Measurements from ENCODE around the gene GNAS-AS1. TPM values are rescaled to one million over a fixed set of nuclear protein-coding genes. Genes with fewer than 3 reads are reported as not detected.
A peak's percentile ranks its signal among the peaks of the same experiment; 100 is the strongest.

Gene GNAS-AS1
- total RNA-seq, 1 experiment from 2014 or later, result 1.0 TPM

DNA sequence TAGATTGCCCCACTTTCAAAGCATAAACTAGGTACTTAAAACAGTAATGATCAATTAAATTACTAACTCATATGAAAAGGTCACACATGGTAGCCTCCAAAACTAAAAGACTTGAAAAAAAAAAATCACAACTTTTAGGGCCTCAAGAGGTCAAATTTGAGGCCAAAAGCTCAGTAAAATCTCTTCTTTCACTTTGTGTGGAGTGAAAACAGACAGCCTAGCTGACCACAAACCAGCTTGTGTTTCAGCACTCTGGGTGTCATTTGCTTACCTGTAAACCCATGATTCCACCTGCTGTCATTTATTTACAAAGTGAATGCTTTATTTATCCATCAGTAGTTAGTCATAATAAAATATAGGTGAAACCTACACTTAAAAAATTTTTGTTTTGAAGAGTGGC is 35.8 kb upstream of the GNAS-AS1 start:
- no peak for DNase-seq (ENCODE audit: low read depth)

GRCh38 chr20:58884966-58885365 is 34.3 kb upstream of the GNAS-AS1 start:
- DNase-seq (ENCODE audit: low read depth), result no peak

DNA sequence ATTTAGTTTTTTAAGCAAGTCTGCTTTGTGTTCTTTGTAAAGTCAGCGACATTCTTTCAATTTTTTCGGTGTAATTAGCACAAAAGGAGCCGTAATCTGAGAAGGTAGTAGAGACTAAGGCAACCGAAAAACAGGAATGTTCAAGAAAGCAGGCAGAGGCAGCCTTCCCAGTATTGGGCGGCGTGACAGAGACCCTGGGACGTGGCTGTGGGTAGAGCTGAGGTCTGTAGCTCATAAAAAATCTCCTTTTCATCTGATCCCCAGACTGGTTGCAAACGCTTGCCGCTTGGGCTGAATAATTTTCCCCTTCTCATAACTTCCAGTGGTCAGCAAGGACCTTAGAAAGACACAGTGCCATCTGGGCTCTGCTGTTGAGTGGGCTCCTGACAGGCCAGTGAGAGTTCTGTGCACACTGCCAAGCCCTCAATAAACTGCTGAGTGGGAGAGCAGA is 32.6 kb upstream of the GNAS-AS1 start:
- peak; percentile 42 for DNase-seq (ENCODE audit: low read depth)

DNA sequence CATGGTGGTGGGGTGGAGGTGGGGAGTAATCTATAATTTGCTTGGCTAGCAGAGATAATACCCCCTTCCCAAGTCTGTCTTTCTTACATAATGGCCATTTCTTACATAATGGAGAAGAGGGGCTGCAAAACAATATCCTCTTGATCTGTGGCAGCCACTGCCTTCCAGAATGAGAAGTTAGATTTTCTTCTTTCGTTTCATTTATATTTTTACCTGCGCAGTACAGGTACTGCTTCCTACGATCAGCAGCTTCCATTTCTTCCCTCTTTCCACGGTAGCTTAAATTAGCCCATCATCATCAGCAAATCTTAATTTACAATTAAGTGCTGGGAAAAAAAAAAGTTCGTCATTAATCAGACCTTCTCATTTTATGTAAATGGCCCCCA is 32.0 kb upstream of the GNAS-AS1 start:
- DNase-seq (ENCODE audit: low read depth), result no peak

- no peak for DNase-seq (ENCODE audit: low read depth)
These were observed 30.5 kb upstream of the GNAS-AS1 start for GRCh38 chr20:58880994-58881752.

- no peak for DNase-seq (ENCODE audit: low read depth)
These were observed 29.7 kb upstream of the GNAS-AS1 start for GRCh38 chr20:58880441-58880840.

DNA sequence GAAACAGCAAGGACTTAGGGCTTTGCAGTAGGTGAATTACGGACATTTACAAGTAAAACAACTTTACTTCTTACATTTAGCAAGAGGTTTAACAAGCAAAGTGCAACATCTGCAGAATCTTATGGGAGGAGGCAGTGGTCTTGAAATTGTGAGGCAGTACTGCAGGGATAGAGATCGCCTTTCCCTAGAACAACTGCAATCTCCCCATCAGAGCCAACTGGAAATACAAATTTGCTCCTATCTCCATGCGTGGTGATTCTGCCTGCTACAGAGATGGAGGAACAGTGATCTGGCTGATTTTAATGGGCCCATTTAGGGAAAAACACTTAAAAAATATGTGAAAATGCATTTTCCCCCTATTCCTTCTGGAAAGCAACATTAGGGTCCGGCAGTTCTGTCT is 27.7 kb upstream of the GNAS-AS1 start:
- DNase-seq (ENCODE audit: low read depth), result no peak

- no peak for DNase-seq (ENCODE audit: low read depth)
These were observed 27.3 kb upstream of the GNAS-AS1 start for GRCh38 chr20:58877976-58878360.

DNA sequence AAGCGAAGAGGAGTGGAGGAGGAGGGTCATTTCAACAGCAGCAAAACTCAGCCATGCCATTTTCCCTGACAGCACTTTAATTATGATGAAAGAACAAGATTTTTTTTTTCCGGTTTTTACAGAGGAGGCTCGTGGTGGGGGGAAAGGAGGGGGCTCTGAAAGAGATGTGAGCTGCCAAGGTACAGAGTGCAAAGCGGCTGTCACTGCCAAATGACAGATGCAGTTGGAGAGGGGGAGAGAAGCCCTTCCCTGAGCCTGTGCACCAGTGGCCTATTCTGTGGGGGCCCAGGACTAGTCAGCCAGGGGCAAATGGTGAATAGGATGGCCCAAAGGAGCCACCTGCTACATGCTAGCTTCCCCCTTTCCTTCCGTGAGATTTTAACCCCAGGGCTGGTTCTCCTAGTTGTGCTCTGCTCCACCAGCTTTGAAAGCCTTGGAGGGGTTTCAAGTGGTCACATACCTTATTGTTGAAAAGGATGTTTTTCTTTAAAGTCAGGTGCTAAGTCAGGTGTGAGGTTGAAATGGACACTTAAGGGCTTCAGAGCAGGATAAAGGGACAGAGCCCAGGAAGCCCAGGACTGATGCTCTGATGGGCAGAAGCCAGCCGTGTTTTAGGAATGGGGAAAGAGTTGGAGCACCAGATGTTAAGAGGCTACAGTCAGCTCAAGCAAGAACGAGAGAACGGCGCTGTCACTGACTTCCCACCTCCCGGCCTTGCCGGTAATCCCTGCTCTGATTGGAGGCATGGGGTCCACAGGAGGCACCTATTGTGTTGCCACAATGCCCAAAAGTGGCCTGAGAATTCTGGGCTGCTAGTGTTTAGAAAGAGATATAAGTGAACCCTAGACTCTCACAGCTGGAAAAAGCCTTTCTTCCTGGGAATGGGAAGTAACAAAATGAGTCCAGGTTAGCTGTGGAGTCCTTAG is 26.6 kb upstream of the GNAS-AS1 start:
- no peak for DNase-seq (ENCODE audit: low read depth)

DNA sequence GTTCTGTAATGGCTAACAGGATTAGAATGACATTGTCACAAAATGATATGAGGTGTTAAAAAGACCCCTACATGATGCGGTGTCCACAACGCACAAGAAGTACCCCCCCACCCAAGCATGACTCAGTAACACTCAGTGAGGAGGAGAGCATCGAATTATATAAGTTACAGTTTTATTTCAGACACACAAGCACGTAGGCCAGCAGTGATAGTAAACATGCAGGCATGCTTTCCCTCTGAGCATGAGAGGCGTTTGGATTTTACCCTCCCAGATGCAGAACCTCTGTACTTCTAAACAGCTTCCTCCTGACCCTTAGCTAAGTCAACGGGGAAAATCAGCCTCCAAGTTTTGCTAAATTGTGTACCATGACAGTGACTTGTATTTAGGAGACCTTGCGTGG is 25.7 kb upstream of the GNAS-AS1 start:
- DNase-seq (ENCODE audit: low read depth), result no peak

GRCh38 chr20:58875541-58876134 is 24.9 kb upstream of the GNAS-AS1 start:
- peak; percentile 94 for DNase-seq (ENCODE audit: low read depth)

- no peak for DNase-seq (ENCODE audit: low read depth)
These were observed 24.4 kb upstream of the GNAS-AS1 start for GRCh38 chr20:58875111-58875510.

DNA sequence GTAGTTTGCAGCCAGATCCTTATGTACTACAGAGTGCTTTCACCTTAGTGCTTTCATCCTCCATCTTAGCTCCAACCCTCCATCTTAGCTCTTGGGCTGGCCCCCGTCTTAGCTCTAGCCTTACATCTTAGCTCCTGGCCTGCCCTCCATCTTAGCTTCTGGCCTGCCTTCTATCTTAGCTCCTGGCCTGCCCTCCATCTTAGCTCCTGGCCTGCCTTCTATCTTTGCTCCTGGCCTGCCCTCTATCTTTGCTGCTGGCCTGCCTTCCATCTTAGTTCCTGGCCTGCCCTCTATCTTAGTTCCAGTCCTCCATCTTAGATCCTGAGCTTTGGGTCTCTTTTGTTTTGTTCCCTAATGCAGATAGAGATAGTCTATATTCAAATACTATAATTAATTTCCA is 23.8 kb upstream of the GNAS-AS1 start:
- no peak for DNase-seq (ENCODE audit: low read depth)

- DNase-seq (ENCODE audit: low read depth), result no peak
These were observed 20.9 kb upstream of the GNAS-AS1 start for GRCh38 chr20:58871533-58872102.

DNA sequence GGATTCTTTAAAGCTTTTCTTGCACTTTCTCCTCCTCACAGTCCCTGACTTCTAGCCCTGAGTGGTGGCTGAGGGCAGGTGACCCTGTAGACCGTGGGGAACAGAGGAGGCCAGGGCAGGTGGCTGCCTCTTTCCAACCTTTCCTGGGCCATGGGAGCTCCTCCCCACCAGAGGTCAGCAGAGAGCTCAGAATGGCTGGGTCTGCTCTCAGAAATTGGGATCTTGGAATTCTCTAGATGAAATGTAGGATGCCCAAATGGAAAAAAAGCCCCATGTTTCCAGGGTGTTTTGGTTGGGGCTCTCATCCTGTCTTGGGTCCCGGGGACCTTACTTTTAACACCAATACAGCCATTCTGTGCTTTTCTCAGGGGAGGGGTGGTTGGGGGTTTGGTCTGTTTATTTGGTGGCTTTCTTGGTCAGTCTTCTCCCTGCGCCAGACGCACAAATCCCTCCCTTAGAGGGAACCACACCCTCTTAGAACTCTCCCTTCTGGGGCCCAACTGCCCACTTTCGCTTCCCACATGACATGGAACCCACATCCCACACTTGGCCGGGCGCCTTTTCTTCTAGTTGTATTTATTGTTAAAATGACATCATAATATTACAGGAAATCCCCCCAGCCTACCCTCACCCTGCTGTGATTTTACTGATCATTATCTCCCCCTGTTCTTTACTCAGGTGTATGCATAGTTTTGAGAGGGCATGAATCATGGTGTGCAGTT is 19.8 kb upstream of the GNAS-AS1 start:
- peak; percentile 72 for DNase-seq (ENCODE audit: low read depth)

GRCh38 chr20:58869662-58870227 is 19.0 kb upstream of the GNAS-AS1 start:
- DNase-seq (ENCODE audit: low read depth), result no peak

DNA sequence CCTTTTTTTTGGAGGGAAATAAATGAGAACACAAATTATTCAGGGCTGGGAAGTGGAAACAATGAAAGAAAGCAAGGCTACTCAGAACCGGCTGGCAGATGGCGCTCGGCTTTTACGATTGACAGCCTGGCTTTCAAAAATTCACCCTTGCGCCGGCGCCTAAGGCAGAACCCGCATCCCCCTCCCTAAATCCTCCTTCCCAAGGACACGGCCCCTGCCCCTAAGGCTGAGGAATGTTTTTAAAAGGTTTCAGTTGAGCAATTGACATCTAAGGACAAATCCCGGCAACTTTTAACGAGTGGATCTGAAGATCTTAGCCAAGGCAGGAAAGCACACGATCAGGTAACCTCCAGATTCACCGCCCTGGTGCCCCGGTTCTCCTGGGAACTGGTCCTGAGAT is 18.1 kb upstream of the GNAS-AS1 start:
- peak; percentile 36 for DNase-seq (ENCODE audit: low read depth)

DNA sequence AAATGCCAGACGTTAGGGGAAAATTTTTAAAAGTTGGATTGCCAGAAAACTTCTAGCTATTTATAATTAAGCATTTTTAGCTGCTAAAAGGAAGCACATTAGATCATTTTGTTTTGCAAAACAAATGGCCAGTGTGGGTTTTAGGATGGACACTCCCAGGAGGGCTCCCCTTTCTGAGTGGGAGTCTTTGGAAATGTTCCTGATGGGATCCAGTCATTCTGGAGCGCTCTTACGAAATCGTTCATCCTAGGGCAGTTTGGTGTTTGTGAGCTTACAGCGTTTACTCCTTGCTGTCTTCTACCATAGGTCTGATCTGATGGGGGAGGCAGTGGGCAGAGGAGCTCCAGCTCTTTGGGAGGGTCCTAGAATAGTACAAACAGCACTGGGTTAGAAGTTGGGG is 16.5 kb upstream of the GNAS-AS1 start:
- DNase-seq (ENCODE audit: low read depth), result no peak

DNA sequence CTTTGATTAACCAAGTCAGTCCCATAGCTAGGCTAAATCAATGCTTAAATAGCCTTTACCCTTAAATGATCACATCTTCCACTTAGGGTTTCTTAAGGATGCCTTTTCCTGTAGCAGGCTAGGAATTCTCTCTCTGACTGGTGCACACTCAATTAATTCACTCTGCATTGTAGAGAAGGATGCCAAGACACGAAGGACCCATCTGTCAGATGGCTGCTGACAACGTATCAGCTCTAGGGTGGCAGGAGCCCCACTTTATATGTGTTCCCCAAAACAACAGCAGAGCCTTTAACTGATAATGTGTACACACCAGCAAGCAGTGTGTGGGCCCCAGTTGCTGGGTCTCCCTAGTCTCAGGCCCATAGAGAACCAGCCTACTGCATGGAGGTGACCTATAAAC is 15.1 kb upstream of the GNAS-AS1 start:
- DNase-seq (ENCODE audit: low read depth), result no peak

GRCh38 chr20:58864346-58864745 is 13.6 kb upstream of the GNAS-AS1 start:
- peak; percentile 25 for DNase-seq (ENCODE audit: low read depth)
